Naive thymus-derived CD4-positive, alpha-beta T cell (primary cell): Measurements from ENCODE around the gene ITGA5. TPM values are rescaled to one million over a fixed set of nuclear protein-coding genes. Genes with fewer than 3 reads are reported as not detected.

ENCODE experiments used
- ATAC-seq: fragments of 150-1000 bp; cut with Tn5 transposase; 2 replicates; pipeline ENCODE4 v1.10.0; 2021; ENCODE audit warnings: mild to moderate bottlenecking, moderate library complexity
- CTCF ChIA-PET: fragments of 350-600 bp; sonication (Branson Sonifier 250); formaldehyde crosslinking; loops from one replicate; lab custom pipeline; 2021; ENCODE audit warnings: antibody characterized with exemption; lab: Charles Lee
- POLR2A ChIA-PET: fragments of 350-600 bp; sonication (Branson Sonifier 250); formaldehyde crosslinking; loops from one replicate; lab custom pipeline; 2021; ENCODE audit warnings: antibody characterized with exemption, inconsistent platforms; lab: Charles Lee
- DNase-seq, 9 donors: peaks; one replicate each; pipeline versions ENCODE4 v3.0.0 to v3.0.0-alpha.2; 2020 to 2022; ENCODE audit warnings: mixed read lengths in 1 of 9
- H3K27ac ChIP-seq: one replicate; pipeline ENCODE4 v1.7.0; 2013; ENCODE audit warnings: mild to moderate bottlenecking, low read depth, low read length, moderate library complexity
- H3K27me3 ChIP-seq, 2 donors: one replicate each; pipeline ENCODE4 v1.7.0; 2013; ENCODE audit warnings: low read length in 2 of 2, mild to moderate bottlenecking in 2 of 2, moderate library complexity in 2 of 2; ENCODE audit not compliant: control insufficient read depth in 2 of 2, insufficient read depth in 2 of 2
- H3K36me3 ChIP-seq, 3 experiments: 1 replicate in 2 of 3; 2 replicates in 1 of 3; pipeline ENCODE4 v1.7.0; 2013; ENCODE audit warnings: low read length in 3 of 3, mild to moderate bottlenecking in 3 of 3, moderate library complexity in 1 of 3; ENCODE audit not compliant: insufficient read depth in 3 of 3, control insufficient read depth in 2 of 3
- H3K4me1 ChIP-seq, 2 donors: one replicate each; pipeline ENCODE4 v1.7.0; 2013; ENCODE audit warnings: low read length in 2 of 2, mild to moderate bottlenecking in 2 of 2, moderate library complexity in 1 of 2; ENCODE audit not compliant: control insufficient read depth in 2 of 2, insufficient read depth in 2 of 2
- H3K4me3 ChIP-seq: 2 replicates; pipeline ENCODE4 v1.7.0; 2013; ENCODE audit warnings: mild to moderate bottlenecking, low read length
- H3K9me3 ChIP-seq, 3 experiments: 1 replicate in 2 of 3; 2 replicates in 1 of 3; pipeline ENCODE4 v1.7.0; 2013; ENCODE audit warnings: low read length in 3 of 3; ENCODE audit not compliant: control insufficient read depth in 2 of 3
- H3K27ac Mint-ChIP-seq, 9 donors: one replicate each; pipeline ENCODE4 v1.8.0; 2020 to 2022; ENCODE audit warnings: mixed read lengths in 9 of 9, mild to moderate bottlenecking in 8 of 9, moderate library complexity in 5 of 9, inconsistent platforms in 2 of 9
- H3K27me3 Mint-ChIP-seq, 5 donors: one replicate each; pipeline ENCODE4 v1.8.0; 2021 to 2022; ENCODE audit warnings: mixed read lengths in 5 of 5, mild to moderate bottlenecking in 1 of 5
- H3K36me3 Mint-ChIP-seq, 5 donors: one replicate each; pipeline ENCODE4 v1.8.0; 2020 to 2022; ENCODE audit warnings: mixed read lengths in 5 of 5, mild to moderate bottlenecking in 3 of 5, inconsistent platforms in 1 of 5
- H3K4me1 Mint-ChIP-seq, 7 donors: one replicate each; pipeline ENCODE4 v1.8.0; 2020 to 2022; ENCODE audit warnings: mixed read lengths in 7 of 7, mild to moderate bottlenecking in 3 of 7, inconsistent platforms in 1 of 7
- H3K4me3 Mint-ChIP-seq, 10 donors: one replicate each; pipeline ENCODE4 v1.8.0; 2020 to 2022; ENCODE audit warnings: mild to moderate bottlenecking in 10 of 10, mixed read lengths in 10 of 10, moderate library complexity in 6 of 10, inconsistent platforms in 2 of 10
- H3K9me3 Mint-ChIP-seq, 11 donors: one replicate each; pipeline ENCODE4 v1.8.0; 2020 to 2022; ENCODE audit warnings: mixed read lengths in 11 of 11, mild to moderate bottlenecking in 4 of 11, inconsistent platforms in 1 of 11, moderate library complexity in 1 of 11
- intact Hi-C, 2 donors: fragments of 100-400 bp; cut with micrococcal nuclease; formaldehyde crosslinking; loops; one replicate each; pipeline ENCODE4 v1.15.1; 2023
- polyA plus RNA-seq, 2 donors: library from polyadenylated mRNA; unstranded; fragments of 300-500 nt; fragmentation: Illumina TruSeq; gene quantifications; one replicate each; pipeline ENCODE4 v1.2.3, GENCODE V29; 2021
- total RNA-seq, 6 experiments: library from RNA in 5 of 6; stranded (reverse) in 5 of 6; gene quantifications; 1 replicate in 5 of 6; 2 replicates in 1 of 6; pipeline ENCODE4 v1.2.3 and lab custom pipeline; 2021 to 2026

Gene ITGA5
- total and polyA plus RNA-seq, 7 experiments from 2014 or later = 26.5 to 169 (median 110) TPM

DNA sequence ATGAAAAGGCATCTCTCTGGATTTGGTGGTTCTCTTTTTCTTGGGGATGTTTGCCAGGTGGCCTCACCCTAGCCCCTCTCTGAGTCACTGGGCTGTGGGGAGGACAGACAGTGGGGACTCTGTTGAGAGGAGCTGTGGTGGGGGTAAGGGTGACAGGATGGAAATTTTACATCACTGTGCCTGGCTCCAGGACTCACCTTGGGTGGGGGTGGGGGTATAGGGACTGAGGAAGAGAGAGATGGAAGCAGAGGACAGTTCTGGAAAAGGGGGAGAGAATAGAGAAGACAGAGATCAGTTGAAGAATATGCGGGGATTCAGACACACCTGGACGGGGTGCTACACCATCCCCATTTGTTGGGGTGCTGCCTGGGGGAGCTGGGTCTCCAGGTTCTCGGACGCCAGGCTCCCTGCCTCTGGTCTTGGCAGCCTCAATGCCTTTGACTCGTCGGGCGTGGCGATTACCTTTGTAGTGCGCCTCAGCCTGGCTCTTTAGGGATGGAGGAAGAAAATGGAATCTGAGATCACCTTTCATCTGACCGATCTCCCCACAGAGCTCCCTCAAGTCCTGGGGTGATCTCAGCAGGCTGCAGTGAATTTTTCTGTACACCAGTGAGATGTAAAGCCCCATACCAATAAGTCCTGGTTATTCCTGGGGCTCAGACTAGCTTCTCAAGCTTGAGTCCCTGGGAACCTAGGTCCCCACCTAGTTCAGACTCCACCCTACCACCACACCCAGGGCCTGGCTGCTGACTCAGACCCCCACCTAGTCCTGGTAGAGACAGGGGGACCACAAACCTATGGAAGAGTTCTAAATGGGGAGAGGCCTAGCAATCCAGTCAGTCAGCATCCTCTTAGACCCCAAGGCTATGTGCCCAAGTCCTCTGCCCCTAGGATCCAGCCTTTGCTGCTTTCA lies 45.2 kb downstream of the ITGA5 start:
- intact Hi-C loops = loop anchor here in 1 of 2 donors (10.0 kb wide), 1 partner anchor 369 kb away; the partner anchor contains the start of genes HOXC8 and HOXC9
- peaks cover 7 to 35% (median 14%) of the 10 kb centered on the region in 7 donors for H3K4me1 Mint-ChIP-seq
- peaks cover under 1 to 6% of the 10 kb centered on the region in 2 donors for H3K4me1 ChIP-seq
- no peak for DNase-seq
- no peaks in the 10 kb centered on the region for H3K9me3 ChIP-seq
- no peaks in the 10 kb centered on the region for H3K27me3 ChIP-seq
- H3K4me3 Mint-ChIP-seq = no peak overlapping the region
- H3K27me3 Mint-ChIP-seq = peaks cover 0 to 5% (median 0%) of the 10 kb centered on the region in 5 donors
- peak overlapping the region in 1 of 9 donors; percentile 72 for H3K27ac Mint-ChIP-seq
- ChIA-PET CTCF (interaction anchor here (0.7 to 1.4 kb wide), 3 partner anchors 49 to 1870 kb away, joined by 3 to 5 read pairs (median 3); partner anchors contain the start of gene COPZ1), POLR2A (no interaction called here)
- H3K36me3 Mint-ChIP-seq = no peaks in the 10 kb centered on the region
- no peak for ATAC-seq
- H3K9me3 Mint-ChIP-seq = no peaks in the 10 kb centered on the region
- H3K36me3 ChIP-seq = no peaks in the 10 kb centered on the region
- H3K4me3 ChIP-seq = no peak overlapping the region
- H3K27ac ChIP-seq = no peak overlapping the region

DNA sequence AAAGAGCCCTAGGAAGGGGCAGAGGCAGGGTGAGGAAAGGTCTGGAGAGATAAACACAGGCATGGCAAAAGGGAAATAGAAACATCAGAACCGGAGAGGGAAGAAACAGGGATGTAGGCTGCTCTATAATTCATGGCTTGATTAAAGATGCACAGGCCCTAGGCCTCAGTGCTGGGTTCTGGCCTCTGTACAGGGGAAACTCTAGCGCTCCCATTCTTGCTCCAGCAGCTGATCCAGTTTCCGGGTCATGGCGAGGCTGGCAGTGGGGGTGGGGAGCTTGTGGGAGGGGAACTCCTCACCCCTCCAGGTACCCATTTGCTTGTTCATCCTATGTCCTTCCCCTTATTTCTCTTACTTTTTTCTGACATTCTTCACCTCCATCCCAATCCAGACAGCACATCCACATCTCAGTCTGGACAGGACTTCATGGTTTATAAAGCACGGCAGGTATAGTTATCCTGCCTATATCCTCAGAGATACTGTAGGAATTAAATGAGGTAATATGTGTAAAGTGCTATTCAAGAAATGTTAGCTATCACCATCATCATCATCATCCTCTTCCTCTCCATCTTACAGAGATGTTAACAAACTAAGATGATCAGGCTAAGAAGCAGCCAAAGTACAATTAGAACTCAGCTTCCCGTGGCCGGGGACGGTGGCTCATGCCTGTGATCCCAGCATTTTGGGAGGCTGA lies 46.8 kb downstream of the ITGA5 start:
- Histone ChIP-seq H3K27ac (no peak overlapping the region), H3K9me3 (no peaks in the 10 kb centered on the region), H3K36me3 (no peaks in the 10 kb centered on the region), H3K27me3 (no peaks in the 10 kb centered on the region), H3K4me1 (peaks cover 12 to 16% of the 10 kb centered on the region in 2 donors), H3K4me3 (no peak overlapping the region)
- Mint-ChIP-seq H3K4me1 (peaks cover 10 to 43% (median 28%) of the 10 kb centered on the region in 7 donors), H3K4me3 (no peak overlapping the region), H3K36me3 (no peaks in the 10 kb centered on the region), H3K9me3 (no peaks in the 10 kb centered on the region), H3K27ac (peak overlapping the region in 6 of 9 donors; percentile 4 to 67 (median 38)), H3K27me3 (peaks cover 0 to 6% (median 0%) of the 10 kb centered on the region in 5 donors)
- DNase-seq (no peak), ATAC-seq (no peak)
- CTCF ChIA-PET = interaction anchor here (0.6 to 2.4 kb wide), 7 partner anchors 10 to 512 kb away, joined by 3 to 8 read pairs (median 3); no protein-coding TSS in a partner anchor
- intact Hi-C loops = loop anchor here in 1 of 2 donors (10.0 kb wide), 1 partner anchor 367 kb away; the partner anchor contains the start of genes HOXC8 and HOXC9
- POLR2A ChIA-PET = interaction anchor here (1.3 kb wide), 1 partner anchor 10 kb away, joined by 3 read pairs; no protein-coding TSS in a partner anchor

DNA sequence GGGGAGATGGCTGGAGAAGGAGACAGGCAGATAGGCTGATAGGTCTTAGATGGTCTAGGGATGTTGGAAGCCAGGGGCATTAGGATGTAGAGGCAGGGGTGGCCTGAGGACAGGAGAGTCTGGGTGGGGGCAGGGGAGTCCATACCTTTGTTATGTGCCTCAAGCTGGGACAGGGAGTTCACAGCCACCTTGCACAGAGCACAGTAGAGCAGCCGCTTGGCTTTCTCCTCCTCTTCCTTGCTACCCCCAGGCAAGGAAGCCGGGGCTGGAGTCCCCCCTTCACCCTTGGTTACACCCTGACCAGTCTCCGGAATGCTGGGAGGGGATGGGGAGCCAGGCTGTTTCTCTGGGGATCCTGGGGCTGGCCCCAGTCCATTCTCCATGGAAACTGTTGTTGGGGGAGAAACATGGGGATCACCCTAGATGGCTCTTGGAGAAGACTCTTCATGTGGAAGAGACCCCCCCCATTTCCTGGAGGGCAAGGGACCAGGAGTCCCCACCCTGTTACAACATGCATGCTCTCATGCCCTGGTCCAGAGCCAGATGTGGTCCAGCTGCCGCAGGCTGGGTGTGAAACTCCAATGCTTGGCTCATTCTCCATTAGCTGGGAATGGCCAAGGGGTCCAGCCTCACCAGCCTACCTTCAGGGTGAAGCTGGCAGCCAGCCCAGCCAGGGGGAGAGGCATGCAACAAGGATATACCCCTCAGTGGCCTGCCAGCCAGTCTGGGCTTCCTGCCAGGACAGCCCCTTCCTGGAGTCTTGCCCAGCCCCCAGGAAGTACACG lies 47.5 kb downstream of the ITGA5 start:
- H3K4me1 Mint-ChIP-seq = peaks cover 12 to 43% (median 28%) of the 10 kb centered on the region in 7 donors
- ChIA-PET CTCF (interaction anchor here (0.6 to 2.4 kb wide), 11 partner anchors 8 to 157 kb away, joined by 3 to 10 read pairs (median 5); partner anchors contain the start of gene NCKAP1L), POLR2A (interaction anchor here (1.3 kb wide), 1 partner anchor 9 kb away, joined by 3 read pairs; no protein-coding TSS in a partner anchor)
- no peaks in the 10 kb centered on the region for H3K36me3 Mint-ChIP-seq
- no peaks in the 10 kb centered on the region for H3K36me3 ChIP-seq
- H3K27me3 ChIP-seq = no peaks in the 10 kb centered on the region
- H3K4me1 ChIP-seq = peaks cover 12 to 16% of the 10 kb centered on the region in 2 donors
- H3K27me3 Mint-ChIP-seq = peaks cover 0 to 9% (median 0%) of the 10 kb centered on the region in 5 donors
- H3K9me3 ChIP-seq = no peaks in the 10 kb centered on the region
- no peak overlapping the region for H3K4me3 ChIP-seq
- intact Hi-C loops = loop anchor here in 1 of 2 donors (10.0 kb wide), 1 partner anchor 367 kb away; the partner anchor contains the start of genes HOXC8 and HOXC9
- H3K9me3 Mint-ChIP-seq = no peaks in the 10 kb centered on the region
- no peak overlapping the region for H3K27ac ChIP-seq
- H3K27ac Mint-ChIP-seq = peak overlapping the region in 7 of 9 donors; percentile 7 to 70 (median 27)
- H3K4me3 Mint-ChIP-seq = peak overlapping the region in 1 of 10 donors; percentile 68
- DNase-seq (no peak), ATAC-seq (no peak)

DNA sequence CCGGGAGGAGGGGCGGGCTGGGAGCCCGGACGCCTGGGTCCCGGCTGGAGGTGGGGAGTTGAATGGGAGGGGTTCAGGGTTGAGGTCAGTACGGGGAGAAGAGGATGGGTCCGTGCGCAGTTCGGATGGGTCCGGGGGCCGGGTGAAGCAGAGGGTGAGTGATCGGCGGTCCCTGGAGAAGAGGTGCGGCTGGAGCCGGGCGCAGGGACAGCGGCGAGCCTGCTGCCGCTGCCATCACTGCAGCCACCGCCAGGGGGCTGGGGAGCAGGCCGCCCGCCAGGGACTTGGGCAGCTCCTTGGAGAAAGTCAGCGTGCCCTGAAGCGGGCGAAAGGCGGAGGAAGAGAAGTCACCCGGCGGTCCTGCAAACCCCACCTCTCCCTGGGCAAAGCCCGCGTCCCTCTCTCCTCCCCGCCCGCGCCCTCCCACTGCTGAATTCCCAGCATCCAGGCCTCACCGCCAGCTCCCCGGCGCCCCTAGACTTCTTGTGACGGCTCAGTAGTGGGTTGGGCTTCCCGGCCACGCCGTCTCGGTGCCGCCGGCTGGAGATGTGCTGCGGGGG lies 48.8 kb downstream of the ITGA5 start:
- no peak overlapping the region for H3K27ac ChIP-seq
- H3K4me3 ChIP-seq = no peak overlapping the region
- Mint-ChIP-seq H3K36me3 (no peaks in the 10 kb centered on the region), H3K9me3 (no peaks in the 10 kb centered on the region), H3K27me3 (peaks cover 0 to 9% (median 0%) of the 10 kb centered on the region in 5 donors), H3K4me1 (peaks cover 12 to 42% (median 28%) of the 10 kb centered on the region in 7 donors), H3K27ac (no peak overlapping the region), H3K4me3 (peak overlapping the region in 3 of 10 donors; percentile 25 to 78 (median 33))
- ATAC-seq = no peak
- ChIA-PET POLR2A (interaction anchor here (1.0 kb wide), 1 partner anchor 9 kb away, joined by 3 read pairs; no protein-coding TSS in a partner anchor), CTCF (interaction anchor here (0.6 to 2.4 kb wide), 8 partner anchors 8 to 81 kb away, joined by 3 to 10 read pairs (median 6); no protein-coding TSS in a partner anchor)
- DNase-seq = peak in 1 of 9 donors; percentile 54
- H3K9me3 ChIP-seq = no peaks in the 10 kb centered on the region
- intact Hi-C loops = loop anchor here in 1 of 2 donors (10.0 kb wide), 1 partner anchor 365 kb away; the partner anchor contains the start of genes HOXC8 and HOXC9
- H3K36me3 ChIP-seq = no peaks in the 10 kb centered on the region
- peaks cover 12 to 16% of the 10 kb centered on the region in 2 donors for H3K4me1 ChIP-seq
- H3K27me3 ChIP-seq = no peaks in the 10 kb centered on the region

DNA sequence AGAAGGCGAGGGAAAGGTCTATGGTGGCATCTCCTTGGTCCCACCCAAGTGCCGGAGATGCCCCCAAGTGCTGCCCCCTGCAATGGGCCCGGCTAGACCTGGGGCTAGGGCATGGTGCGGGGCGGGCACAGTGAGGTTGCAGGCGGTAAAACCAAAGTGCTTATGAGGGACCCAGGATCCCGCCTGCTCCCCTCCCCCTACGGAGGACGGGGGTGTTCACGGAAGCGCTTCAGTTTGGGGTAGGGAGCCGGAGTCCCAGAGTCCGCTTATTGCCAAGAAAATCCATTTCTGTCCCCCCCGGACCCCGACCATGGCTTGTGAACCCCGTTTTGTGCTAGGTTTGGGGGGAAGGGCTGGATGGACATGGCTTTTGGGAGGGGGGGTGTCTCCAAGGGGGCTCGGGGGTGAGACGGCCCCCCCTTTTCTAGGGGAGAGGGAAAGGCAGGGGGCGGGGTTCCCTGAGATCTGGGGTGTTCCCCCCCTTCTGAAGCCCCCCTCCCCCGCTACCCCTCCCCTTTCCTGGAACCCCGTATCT lies 49.4 kb downstream of the ITGA5 start:
- Mint-ChIP-seq H3K36me3 (no peaks in the 10 kb centered on the region), H3K4me1 (peaks cover 14 to 42% (median 31%) of the 10 kb centered on the region in 7 donors), H3K27ac (no peak overlapping the region), H3K4me3 (peak overlapping the region in 5 of 10 donors; percentile 62 to 79 (median 78)), H3K9me3 (no peaks in the 10 kb centered on the region), H3K27me3 (peaks cover 0 to 9% (median 0%) of the 10 kb centered on the region in 5 donors)
- Histone ChIP-seq H3K4me3 (no peak overlapping the region), H3K36me3 (no peaks in the 10 kb centered on the region), H3K27ac (no peak overlapping the region), H3K4me1 (peaks cover 12 to 17% of the 10 kb centered on the region in 2 donors), H3K27me3 (no peaks in the 10 kb centered on the region), H3K9me3 (no peaks in the 10 kb centered on the region)
- ChIA-PET CTCF (interaction anchor here (1.0 to 2.0 kb wide), 3 partner anchors 10 to 80 kb away, joined by 3 to 10 read pairs (median 8); no protein-coding TSS in a partner anchor), POLR2A (interaction anchor here (1.0 kb wide), 1 partner anchor 9 kb away, joined by 3 read pairs; no protein-coding TSS in a partner anchor)
- intact Hi-C loops = loop anchor here (2.0 to 10.0 kb wide), 5 partner anchors 45 to 365 kb away; partner anchors contain the start of genes CBX5 (in 1 of the 2), COPZ1 (in 1 of the 2), HNRNPA1 (in 1 of the 2) and HOXC8 (in 1 of the 2)
- ATAC-seq (no peak), DNase-seq (no peak)
